H4 (cell line): Measurements from ENCODE around the gene RRAD. TPM values are rescaled to one million over a fixed set of nuclear protein-coding genes. Genes with fewer than 3 reads are reported as not detected.
"Not testable (repeated sequence)": the region's sequence is repeated elsewhere in the genome, so short reads cannot be mapped to it uniquely, and the experiment has no call there.

Source experiments
- DNase-seq: peaks from one replicate; pipeline ENCODE4 v3.0.0-alpha.2; 2015; ENCODE audit warnings: low spot score
- total RNA-seq: library from RNA; depleted of rRNA; stranded (reverse); fragments of >200 nt; shearing (Covaris generic); gene quantifications from 2 replicates; pipeline ENCODE4 v1.2.3, GENCODE V29; 2014; rRNA removed

Gene RRAD, protein sequence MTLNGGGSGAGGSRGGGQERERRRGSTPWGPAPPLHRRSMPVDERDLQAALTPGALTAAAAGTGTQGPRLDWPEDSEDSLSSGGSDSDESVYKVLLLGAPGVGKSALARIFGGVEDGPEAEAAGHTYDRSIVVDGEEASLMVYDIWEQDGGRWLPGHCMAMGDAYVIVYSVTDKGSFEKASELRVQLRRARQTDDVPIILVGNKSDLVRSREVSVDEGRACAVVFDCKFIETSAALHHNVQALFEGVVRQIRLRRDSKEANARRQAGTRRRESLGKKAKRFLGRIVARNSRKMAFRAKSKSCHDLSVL
- 0.12 TPM in 1 of 2 replicates, not detected in the other for total RNA-seq

DNA sequence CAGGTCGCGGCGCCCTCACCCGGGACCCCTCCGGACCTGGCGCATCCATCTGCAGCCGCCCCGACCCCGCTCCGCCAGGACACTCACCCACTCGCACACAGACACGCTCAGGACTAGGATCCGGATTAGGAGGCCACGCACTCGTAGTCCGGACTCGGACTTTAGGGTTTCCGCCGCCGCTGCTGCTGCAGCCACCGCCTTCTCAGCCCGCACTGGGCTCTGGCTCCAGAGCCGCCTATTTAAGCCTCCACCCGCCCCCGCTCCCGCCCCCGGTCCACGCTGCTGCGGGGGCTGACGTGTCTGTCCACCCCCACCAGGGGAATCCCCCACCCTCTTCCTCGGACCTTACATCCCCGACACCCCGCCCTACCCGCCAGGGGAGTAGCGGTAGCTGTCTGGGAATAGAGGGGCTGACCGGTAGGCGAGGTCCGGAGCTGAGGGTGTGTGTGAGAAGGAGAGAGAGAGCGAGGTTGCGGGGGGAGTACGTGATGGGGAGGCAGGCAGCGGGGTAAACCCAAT, at the start of gene RRAD:
TSS of gene RRAD (minus strand) at position 214 of the 519 bp plus-strand sequence. CDS start 356 bp downstream, outside the sequence.
- DNase-seq: no peak

DNA sequence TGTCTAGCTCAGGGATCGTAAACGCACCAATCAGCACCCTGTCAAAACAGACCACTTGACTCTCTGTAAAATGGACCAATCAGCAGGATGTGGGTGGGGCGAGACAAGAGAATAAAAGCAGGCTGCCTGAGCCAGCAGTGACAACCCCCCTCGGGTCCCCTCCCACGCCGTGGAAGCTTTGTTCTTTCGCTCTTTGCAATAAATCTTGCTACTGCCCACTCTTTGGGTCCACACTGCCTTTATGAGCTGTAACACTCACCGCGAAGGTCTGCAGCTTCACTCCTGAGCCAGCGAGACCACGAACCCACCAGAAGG, 49.6 kb upstream of the RRAD start:
- not testable (repeated sequence) for DNase-seq

DNA sequence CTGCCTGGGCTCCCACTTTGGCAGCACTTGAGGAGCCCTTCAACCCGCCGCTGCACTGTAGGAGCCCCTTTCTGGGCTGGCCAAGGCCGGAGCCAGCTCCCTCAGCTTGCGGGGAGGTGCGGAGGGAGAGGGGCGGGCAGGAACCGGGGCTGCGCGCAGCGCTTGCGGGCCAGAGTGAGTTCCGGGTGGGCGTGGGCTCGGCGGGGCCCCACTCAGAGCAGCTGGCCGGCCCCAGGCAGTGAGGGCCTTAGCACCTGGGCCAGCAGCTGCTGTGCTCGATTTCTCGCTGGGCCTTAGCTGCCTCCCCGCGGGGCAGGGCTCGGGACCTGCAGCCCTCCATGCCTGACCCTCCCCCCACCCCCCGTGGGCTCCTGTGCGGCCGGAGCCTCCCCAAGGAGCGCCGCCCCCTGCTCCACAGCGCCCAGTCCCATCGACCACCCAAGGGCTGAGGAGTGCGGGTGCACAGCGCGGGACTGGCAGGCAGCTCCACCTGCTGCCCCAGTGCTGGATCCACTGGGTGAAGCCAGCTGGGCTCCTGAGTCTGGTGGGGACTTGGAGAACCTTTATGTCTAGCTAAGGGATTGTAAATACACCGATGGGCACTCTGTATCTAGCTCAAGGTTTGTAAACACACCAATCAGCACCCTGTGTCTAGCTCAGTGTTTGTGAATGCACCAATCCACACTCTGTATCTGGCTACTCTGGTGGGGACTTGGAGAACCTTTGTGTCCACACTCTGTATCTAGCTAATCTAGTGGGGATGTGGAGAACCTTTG, 49.0 kb upstream of the RRAD start:
- not testable (repeated sequence) for DNase-seq

DNA sequence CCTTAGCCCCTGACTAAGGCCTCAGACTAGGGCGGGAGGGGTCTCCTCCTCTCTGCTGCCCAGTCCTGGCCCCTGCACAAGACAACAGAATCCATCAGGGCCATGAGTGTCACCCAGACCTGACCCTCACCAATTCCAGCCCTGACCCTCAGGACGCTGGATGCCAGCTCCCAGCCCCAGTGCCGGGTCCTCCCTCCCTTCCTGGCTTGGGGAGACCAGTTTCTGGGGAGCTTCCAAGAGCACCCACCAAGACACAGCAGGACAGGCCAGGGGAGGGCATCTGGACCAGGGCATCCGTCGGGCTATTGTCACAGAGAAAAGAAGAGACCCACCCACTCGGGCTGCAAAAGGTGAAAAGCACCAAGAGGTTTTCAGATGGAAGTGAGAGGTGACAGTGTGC, 48.4 kb upstream of the RRAD start:
- DNase-seq: no peak

DNA sequence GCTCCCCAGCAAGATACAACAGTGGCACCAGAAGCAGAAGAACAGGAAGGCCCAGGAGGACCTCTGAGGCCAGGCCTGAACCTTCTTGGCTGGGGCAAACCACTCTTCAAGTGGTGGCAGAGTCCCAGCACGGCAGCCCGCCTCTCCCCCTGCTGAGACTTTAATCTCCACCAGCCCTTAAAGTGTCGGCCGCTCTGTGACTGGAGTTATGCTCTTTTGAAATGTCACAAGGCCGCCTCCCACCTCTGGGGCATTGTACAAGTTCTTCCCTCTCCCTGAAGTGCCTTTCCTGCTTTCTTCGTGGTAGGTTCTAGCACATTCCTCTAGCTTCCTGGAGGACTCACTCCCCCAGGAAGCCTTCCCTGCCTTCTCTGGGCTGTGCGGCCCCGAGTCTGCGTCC, 47.6 kb upstream of the RRAD start:
- DNase-seq: no peak

DNA sequence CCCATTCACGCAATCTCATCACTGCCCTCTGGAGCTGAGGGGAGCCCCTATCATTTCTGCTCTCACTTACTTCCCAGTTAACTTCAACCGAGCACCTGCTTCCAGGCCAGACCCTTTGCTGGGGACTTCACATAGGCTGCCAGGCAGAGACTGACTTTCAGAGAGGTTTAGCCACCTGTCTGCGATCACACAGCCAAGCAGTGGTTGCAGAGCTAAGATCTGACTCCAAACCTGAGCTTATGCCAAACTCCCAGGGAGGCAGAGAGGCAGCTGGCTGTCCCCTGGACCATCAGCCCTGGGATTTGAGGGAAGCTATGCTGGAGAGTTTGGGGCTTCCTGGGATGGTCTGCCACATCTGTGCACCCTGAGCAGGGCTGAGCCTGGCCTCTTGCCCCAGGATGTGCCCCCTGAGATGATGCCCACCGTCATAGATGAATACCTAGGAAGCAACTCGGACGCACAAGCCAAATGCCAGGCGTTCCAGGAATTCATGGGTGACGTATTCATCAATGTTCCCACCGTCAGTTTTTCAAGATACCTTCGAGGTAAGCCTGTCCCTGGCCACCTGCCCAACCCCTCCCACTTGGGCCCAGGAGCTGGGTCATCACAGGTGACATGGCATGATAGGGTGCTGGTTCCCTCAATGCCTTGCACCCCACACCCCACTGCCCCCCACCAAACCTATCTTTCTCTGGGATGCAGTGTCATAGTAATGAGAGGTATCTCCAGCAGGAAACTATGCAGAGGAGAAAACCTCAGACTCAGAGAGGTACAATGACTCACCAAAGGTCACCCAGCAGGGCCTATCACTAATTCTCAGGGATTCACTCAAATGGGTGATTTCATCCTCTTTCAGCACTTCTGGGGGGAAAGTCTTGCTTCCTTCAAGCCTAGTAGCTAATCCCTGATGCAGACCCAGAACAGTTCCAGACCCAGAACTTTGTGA, 45.7 kb upstream of the RRAD start:
- no peak for DNase-seq

DNA sequence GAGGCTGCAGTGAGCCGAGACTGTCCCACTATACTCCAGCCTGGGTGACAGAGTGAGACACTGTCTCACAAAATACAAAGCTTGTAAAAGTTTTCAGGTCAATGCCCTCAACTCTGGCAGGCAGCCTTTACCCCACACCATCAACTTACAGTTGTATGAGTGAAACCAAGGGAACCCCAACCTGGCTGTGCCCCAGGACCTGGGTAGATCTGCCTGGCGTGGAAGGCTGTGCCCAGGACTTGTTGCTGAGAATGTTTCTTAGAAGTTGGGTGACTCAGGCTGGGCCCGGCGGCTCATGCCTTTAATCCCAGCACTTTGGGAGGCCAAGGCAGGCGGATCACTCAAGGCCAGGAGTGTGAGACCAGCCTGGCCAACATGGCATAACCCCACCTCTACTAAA, 43.5 kb upstream of the RRAD start:
- no peak for DNase-seq

DNA sequence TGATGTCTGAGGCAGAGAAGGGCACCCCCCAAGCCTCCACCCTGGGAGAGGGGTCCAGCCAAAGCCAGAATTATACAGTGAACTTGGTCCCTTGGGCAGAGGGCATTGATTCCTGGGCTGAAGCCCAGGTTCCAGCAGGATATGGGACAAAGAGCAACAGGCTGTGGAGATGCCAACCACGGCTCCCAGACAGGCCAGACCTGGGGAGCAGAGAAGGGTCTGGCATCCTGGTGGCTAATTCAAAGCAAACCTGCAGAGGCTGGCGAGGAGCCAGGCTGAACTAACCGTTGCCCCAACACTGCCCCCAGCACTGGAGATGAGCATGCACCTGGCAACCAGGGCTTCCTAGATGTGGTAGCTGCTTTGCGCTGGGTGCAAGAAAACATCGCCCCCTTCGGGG, 38.7 kb upstream of the RRAD start:
- no peak for DNase-seq

DNA sequence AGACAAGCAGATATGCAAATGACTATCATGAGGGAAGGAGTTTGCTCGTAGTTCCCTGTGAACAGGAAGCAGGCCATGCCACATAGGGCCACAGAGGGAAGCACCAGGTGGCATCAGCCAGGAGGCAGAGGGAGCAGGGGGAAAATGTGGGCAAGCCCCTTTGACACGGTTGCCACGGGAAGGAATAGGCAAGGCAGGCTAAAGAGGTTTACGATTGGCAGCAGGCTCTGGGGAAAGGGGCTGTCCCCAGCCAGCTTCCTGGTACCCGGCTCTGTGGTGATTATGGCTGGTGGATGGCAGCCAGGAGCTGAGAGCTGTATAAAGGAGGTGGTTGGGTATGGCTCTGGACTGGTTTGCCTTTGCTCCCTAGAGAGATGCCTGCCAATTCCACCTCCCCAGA, 36.6 kb upstream of the RRAD start:
- DNase-seq: no peak

DNA sequence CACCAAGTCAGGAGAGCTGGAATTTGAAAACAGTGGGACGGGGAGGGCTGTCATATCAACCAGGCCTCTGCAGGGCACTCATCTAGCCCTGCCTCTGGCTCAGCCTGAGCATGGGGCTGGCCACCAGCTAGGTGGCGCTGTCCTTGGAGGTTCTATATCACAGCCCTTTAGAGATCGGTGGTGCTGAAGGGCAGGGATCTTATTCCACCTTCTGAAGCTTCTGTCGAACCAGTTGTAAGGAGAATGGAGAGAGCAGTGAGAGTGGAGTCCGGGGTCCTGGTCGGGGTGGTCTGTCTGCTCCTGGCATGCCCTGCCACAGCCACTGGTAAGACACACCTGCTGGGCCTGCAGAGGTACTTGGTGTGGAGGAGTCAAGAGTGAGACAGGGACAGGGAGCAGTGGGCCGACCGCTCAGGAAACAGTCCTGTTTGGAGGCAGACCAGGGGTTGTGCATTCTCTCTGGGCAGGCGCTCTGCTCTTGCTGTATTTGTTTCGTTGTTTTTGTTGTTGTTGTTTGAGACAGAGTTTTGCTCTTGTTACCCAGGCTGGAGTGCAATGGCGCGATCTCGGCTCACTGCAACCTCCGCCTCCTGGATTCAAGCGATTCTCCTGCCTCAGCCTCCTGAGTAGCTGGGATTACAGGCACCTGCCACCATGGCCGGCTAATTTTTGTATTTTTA, 35.9 kb upstream of the RRAD start, which contains the start of gene CES3:
TSS of gene CES3 (plus strand) at position 202 of the 680 bp plus-strand sequence. CDS start at position 244, 42 bp downstream.
- peak; percentile 77 for DNase-seq

DNA sequence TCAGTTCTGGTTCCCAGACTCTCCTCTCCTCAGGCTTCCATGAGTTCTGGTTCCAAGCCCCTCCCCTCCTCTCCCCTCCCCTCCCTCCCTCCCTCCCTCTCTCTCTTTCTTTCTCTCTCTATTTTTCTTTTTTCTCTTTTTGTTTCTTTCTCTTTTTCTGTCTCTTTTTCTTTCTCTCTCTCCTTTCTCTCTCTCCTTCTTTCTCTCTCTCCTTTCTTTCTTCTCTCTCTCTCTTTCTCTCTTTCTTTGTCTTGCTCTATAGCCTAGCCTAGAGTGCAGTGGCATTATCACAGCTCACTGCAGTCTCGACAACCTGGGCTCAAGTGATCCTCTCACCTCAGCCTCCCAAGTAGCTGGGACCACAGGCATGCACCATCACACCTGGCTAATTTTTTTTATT, 34.9 kb upstream of the RRAD start:
- DNase-seq: no peak

DNA sequence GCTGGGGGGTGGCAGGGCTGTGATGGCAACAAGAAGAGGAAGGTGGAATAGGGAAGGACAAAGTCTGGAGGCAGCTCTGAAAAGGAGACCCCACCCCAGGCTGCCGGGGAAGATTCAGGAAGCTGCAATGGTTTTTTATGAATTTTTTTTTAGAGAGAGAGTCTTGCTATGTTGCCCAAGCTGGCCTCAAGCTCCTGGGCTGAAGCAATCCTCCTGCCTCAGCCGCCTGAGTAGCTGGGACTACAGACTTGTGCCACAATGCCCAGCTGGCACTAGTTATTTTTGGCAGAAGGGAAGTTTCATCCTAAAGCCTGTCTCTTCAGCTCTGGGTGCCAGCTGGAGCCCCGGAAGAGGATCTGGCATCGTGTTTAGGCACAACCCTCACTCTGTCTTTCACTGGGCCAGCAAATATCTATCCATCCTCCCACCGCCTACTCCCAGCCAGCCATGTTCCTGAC, 34.4 kb upstream of the RRAD start:
- no peak for DNase-seq

DNA sequence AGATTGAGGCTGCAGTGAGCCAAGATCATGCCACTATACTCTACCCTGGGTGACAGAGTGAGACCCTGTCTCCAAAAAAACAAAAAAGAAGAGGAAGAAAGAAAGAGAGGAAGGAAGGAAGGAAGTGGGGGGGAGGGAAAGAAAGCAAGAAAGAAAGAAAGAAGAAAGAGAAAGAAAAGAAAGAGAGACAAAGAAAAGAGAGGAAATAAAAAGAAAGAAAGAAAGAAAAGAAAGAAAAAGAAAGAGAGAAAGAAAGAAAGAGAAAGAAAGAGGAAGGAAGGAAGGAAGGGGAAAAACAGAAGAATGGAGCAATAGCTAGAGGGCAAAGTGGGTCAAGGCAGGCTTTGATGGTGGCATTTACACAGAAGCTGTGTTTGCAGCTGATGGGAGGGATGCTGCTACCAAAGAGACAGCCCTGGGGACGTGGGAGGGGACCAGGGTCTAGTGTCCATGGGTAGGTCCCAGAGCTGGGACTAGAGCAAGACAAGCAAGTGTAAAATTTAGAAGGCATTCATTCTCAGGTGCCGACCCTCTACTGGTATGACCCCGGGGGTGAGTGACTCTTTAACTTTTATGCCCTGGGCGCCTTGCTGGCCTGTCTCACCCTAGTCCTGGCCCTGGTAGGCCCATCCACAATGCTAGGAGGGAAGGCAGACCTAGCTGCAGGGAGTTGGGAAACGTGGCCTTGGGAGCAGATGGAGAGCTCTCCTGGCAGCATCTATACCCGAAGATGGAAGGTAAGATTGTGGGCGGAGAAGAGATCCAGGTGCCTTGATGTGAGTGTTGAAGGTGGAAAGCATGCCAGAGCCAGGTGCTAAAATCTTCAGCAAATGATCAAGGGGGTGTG, 33.7 kb upstream of the RRAD start:
- no peak for DNase-seq

DNA sequence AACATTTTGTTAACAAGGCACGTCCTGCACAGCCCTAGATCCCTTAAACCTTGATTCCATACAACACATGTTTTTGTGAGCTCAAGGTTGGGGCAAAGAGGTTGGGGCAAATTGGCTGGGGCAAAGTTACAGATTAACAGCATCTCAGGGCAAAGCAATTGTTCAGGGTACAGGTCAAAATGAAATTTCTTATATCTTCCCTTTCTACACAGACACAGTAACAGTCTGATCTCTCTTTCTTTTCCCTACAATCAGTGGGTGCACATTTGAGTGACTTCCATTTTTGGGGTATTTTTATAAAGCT, 30.8 kb upstream of the RRAD start:
- DNase-seq: not testable (repeated sequence)

DNA sequence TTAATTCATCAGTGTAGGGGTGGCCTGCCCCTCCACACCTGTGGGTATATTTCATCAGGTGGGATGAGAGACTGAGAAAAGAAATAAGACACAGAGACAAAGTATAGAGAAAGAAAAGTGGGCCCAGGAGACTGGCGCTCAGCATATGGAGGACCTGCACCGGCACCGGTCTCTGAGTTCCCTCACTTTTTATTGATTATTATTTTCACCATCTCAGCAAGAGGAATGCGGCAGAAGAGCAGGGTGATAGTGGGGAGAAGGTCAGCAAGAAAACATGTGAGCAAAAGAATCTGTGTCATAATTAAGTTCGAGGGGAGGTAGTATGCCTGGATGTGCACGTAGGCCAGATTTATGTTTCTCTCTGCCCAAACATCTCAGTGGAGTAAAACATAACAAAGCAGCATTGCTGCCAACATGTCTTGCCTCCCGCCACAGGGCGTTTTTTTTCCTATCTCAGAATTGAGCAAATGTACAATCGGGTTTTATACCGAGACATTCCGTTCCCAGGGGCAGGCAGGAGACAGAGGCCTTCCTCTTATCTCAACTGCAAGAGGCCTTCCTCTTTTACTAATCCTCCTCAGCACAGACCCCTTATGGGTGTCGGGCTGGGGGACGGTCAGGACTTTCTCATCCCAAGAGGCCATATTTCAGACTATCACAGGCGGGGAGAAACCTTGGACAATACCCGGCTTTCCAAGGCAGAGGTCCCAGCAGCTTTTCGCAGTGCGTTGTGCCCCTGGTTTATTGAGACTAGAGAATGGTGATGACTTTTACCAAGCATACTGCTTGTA, 30.2 kb upstream of the RRAD start:
- DNase-seq: not testable (repeated sequence)

DNA sequence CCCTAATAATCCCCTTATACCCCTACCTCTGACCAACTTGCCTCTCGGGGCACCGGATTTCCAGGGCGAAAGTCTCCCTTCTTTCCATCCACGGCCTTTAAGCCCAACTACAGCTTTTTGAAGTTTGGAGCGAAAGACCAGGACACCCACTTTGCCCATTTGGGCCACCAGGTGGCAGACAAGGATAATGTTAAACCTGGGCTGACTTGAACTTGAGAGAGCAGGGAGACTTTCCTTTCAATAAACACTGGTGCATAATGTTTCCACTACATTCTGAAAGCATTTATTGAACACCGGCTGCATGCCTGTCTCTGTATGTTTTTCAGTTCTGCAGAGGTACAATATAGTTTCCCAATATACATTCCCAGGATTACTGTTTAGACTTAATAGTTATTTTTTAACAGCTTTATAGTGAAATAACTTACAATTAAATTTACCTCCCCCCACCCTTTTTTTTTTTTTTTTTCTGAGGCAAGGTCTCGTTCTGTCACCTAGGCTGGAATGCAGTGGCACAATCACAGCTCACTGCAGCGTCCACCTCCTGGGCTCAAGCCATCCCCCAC, 28.8 kb upstream of the RRAD start:
- peak; percentile 68 for DNase-seq

DNA sequence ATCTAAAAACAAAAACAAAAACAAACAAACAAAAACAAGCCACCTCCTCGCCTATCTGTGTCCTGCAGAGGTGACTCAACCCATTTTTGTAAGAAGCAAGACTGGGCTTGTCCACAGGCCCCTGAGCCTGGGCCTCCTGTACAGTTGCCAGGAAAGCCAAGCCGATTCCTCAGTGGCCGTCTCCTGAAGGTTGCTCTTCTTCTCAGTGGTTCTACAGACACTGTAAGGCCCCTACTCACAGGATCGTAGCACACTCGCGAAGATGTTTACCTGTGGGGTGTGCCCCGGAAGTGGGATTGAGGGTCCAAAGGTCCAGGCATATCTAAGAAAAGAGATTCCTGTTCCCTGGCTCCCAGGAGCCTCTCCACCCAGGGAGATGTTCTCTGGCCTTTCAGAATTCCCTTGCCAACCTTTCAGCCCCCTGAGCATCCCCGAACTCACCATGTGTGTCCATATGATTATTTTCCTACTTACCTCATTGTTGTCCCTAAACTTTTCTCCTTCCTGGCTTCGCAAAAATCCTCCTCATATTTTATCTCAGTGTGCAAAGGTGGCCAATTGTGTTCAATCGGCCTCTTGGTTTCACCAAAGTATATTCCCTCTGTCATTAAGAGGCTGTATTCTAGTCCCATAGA, 28.2 kb upstream of the RRAD start:
- no peak for DNase-seq

DNA sequence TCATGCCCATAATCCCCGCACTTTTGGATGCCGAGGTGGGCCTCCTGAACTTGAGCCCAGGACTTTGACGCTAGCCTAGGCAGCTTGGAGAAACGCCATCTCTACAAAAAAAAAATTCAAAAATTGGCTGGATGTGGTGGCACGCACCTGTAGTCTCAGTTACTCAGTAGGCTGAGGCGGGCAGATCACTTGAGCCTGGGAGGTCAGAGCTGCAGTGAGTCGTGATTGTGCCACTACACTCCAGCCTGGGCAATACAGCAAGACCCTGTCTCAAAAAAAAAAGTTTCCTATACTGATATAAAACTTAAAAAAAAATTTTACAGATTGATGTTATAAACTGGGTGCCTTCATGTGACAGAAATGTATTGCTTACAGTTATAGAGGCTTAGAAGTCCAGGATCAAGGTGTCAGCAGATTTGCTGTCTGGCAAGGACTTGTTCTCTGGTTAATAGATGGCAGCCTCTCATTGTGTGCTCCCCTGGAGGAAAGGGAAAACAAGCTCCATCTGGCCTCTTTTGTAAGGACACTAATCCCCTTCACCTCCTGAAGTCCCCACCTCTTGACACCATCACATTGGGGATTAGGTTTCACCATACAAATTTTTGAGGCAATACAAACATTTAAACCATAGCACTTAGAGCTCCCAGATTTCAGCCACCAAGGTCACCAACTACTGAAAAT, 27.2 kb upstream of the RRAD start:
- no peak for DNase-seq
